ENCODE results near the gene RRBP1. TPM values are rescaled to one million over a fixed set of nuclear protein-coding genes. Genes with fewer than 3 reads are reported as not detected.

RRBP1 gene
- total RNA-seq, 6 donors from 2014 or later = 143 to 256 (median 172) TPM

- WGBS, 2 donors = 86 to 100% methylated on average over 1 to 4 of the region's 4 CpGs
- peaks cover 45 to 72% (median 47%) of the 10 kb centered on the region in 4 donors for H3K4me1 ChIP-seq
Measured at GRCh38 chr20:17676378-17676759, 5.7 kb downstream of the RRBP1 start.

DNA sequence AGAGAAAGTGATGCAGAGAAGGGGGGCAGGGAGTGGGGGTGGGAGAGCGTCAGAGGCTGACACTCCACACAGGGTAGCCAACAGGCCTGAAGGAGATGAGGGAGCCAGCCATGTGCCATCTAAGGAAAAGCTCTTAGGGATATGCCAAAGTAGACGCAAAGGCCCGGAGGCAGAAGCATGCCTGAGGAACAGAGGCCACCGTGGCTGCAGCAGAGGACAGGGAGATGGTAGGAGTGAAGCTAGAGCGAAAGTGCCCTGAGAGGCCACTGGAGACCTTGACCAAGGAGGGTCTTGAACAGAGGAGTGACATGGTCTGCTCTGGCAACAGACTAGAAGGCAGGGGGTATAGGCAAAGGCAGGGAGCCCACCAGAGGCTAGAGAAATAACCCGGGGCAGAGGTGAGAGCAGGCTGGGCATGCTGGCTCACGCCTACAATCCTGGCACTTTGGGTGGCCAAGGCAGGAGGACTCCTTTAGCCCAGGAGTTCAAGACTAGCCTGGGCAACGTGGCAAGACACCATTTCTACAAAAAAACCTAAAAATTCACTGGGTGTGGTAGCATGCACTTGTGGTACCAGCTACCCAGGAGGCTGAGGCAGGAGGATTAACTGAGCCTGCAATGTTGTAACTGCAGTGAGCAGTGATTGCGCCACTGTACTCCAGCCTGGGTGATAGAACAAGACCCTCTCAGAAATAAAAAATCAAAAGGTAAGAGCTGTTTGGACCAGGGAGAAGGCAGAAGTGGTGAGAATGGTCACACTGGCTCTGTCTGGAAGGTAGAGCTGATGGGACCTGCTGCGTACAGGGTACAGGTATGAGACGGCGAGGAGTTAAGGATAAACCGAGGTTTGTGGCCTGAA lies 6.3 kb downstream of the RRBP1 start:
- H3K27ac ChIP-seq = peak overlapping the region in 1 of 4 donors; percentile 2
- WGBS, 2 donors = 83 to 91% methylated on average over 13 of the region's 13 CpGs
- no peak for TF ChIP-seq POLR2A (IDR thresholded peaks at IDR 0.05)
- no peak for TF ChIP-seq POLR2AphosphoS5 (IDR thresholded peaks at IDR 0.05)
- TF ChIP-seq, protein P1, sequence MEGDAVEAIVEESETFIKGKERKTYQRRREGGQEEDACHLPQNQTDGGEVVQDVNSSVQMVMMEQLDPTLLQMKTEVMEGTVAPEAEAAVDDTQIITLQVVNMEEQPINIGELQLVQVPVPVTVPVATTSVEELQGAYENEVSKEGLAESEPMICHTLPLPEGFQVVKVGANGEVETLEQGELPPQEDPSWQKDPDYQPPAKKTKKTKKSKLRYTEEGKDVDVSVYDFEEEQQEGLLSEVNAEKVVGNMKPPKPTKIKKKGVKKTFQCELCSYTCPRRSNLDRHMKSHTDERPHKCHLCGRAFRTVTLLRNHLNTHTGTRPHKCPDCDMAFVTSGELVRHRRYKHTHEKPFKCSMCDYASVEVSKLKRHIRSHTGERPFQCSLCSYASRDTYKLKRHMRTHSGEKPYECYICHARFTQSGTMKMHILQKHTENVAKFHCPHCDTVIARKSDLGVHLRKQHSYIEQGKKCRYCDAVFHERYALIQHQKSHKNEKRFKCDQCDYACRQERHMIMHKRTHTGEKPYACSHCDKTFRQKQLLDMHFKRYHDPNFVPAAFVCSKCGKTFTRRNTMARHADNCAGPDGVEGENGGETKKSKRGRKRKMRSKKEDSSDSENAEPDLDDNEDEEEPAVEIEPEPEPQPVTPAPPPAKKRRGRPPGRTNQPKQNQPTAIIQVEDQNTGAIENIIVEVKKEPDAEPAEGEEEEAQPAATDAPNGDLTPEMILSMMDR (IDR thresholded peaks at IDR 0.05) = no peak
- no peak for TF ChIP-seq EP300 (IDR thresholded peaks at IDR 0.05)

More at GRCh38 chr20:17676378-17676759, 5.7 kb downstream of the RRBP1 start:
- Histone ChIP-seq H3K36me3 (peaks cover 0 to 39% (median 2%) of the 10 kb centered on the region in 4 donors), H3K27me3 (no peaks in the 10 kb centered on the region), H3K9me3 (no peaks in the 10 kb centered on the region), H3K4me3 (no peak overlapping the region), H3K27ac (peak overlapping the region in 1 of 4 donors; percentile 31)
- no peak for TF ChIP-seq POLR2AphosphoS5 (IDR thresholded peaks at IDR 0.05)
- TF ChIP-seq POLR2A (IDR thresholded peaks at IDR 0.05) = no peak
- TF ChIP-seq EP300 (IDR thresholded peaks at IDR 0.05) = no peak
- TF ChIP-seq, protein P1 (IDR thresholded peaks at IDR 0.05) = no peak
- ATAC-seq (ENCODE audit: low FRiP score in 2 of 2) (no peak), DNase-seq (no peak)

DNA sequence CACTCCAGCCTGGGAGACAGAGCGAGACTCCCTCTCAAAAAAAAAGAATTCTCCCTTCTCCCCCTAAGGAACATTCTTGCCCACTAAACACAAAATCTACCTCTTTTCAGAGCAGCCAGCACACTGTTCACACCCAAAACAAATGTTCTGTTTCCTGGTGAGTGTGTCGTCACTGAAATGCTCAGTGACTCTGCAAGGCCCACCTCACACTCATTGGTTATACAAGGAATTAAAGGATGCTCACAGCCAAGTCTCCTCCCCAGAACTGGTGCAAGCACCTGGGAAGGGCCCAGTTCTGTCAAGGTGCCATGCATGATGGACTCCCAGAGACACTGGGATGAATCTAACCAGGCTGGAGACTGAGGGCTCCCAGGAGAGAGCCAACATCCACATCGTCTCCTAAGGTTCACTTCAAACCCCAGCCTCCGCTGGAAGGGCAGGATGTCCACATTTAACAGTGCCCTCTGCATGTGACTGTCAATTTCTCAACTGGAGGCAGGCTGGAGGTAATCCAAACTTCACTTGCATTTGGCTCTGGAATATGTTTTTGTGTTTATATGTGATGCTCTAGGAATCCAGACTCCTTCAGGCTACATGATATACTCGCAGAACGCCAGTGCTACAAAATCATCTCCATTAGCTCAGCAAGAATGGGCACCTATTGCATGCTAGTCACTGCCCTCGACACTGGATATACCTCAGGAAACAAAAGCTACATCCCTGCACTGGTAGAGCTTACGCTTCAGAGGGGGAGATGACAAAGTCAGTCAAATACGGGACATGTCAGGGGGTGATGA lies 7.1 kb downstream of the RRBP1 start:
- DNase-seq (no peak), ATAC-seq (ENCODE audit: low FRiP score in 2 of 2) (peak in 1 of 2 donors; percentile 4)
- TF ChIP-seq, protein P1 (IDR thresholded peaks at IDR 0.05) = no peak
- TF ChIP-seq POLR2AphosphoS5 (IDR thresholded peaks at IDR 0.05) (no peak), EP300 (IDR thresholded peaks at IDR 0.05) (no peak), POLR2A (IDR thresholded peaks at IDR 0.05) (no peak)
- no peaks in the 10 kb centered on the region for H3K27me3 ChIP-seq
- no peak overlapping the region for H3K4me3 ChIP-seq
- WGBS, 2 donors = 57 to 66% methylated on average over 8 to 9 of the region's 9 CpGs
- H3K36me3 ChIP-seq = peaks cover 0 to 39% (median 2%) of the 10 kb centered on the region in 4 donors
- peaks cover 37 to 68% (median 42%) of the 10 kb centered on the region in 4 donors for H3K4me1 ChIP-seq
- H3K9me3 ChIP-seq = no peaks in the 10 kb centered on the region
- H3K27ac ChIP-seq = peak overlapping the region in 2 of 4 donors; percentile 2 to 15

More for the DNA sequence above, 6.3 kb downstream of the RRBP1 start:
- H3K4me3 ChIP-seq = no peak overlapping the region
- H3K36me3 ChIP-seq = peaks cover 0 to 39% (median 2%) of the 10 kb centered on the region in 4 donors
- peaks cover 45 to 76% (median 47%) of the 10 kb centered on the region in 4 donors for H3K4me1 ChIP-seq
- ATAC-seq (ENCODE audit: low FRiP score in 2 of 2) = no peak
- H3K9me3 ChIP-seq = no peaks in the 10 kb centered on the region
- H3K27me3 ChIP-seq = no peaks in the 10 kb centered on the region
- DNase-seq = no peak

- Histone ChIP-seq H3K36me3 (peaks cover 0 to 29% (median 0%) of the 10 kb centered on the region in 4 donors), H3K4me1 (peaks cover 24 to 49% (median 31%) of the 10 kb centered on the region in 4 donors), H3K27me3 (no peaks in the 10 kb centered on the region), H3K9me3 (no peaks in the 10 kb centered on the region), H3K4me3 (no peak overlapping the region), H3K27ac (no peak overlapping the region)
- ATAC-seq (ENCODE audit: low FRiP score in 2 of 2) (peak in 1 of 2 donors; percentile 23), DNase-seq (no peak)
- 87% methylated on average over 7 of the region's 7 CpGs for WGBS, 2 donors
- TF ChIP-seq POLR2A (IDR thresholded peaks at IDR 0.05) (no peak), POLR2AphosphoS5 (IDR thresholded peaks at IDR 0.05) (no peak), EP300 (IDR thresholded peaks at IDR 0.05) (no peak)
- TF ChIP-seq, protein P1 (IDR thresholded peaks at IDR 0.05) = no peak
Measured at GRCh38 chr20:17673084-17673483, 9.0 kb downstream of the RRBP1 start.
